NCI-H1092 (cell line): ENCODE measurements around the gene PPP2CA.
"Not testable (repeated sequence)": the region's sequence is repeated elsewhere in the genome, so short reads cannot be mapped to it uniquely, and the experiment has no call there.

Experiments used
- DNase-seq: peaks from one replicate; lab custom pipeline; 2025; lab: John Stamatoyannopoulos, UW

Gene PPP2CA

DNA sequence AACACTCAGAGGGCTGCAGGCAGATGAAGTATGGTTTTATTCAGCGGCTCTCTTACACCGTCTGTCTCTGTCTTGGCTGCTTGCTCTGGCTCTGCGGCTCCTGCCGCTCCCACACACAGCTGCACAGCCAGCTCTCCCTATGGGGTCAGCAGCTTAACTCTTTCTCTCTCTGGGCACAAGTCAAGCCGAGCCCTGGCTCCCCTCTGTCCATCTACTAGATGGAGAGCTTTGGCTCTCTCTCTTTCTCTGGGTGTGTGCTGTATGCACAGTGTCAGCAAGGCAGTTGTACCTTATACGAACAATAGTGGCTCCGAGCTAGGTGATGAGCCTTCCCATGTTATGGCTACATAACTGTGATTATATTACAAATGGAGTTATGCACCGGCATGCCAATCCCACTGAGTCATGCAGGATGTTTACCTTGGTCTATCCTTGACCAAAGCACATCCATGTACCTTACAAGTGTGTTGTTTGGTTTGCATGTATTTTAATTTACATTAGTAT, 19.3 kb upstream of the PPP2CA start:
- no peak for DNase-seq

DNA sequence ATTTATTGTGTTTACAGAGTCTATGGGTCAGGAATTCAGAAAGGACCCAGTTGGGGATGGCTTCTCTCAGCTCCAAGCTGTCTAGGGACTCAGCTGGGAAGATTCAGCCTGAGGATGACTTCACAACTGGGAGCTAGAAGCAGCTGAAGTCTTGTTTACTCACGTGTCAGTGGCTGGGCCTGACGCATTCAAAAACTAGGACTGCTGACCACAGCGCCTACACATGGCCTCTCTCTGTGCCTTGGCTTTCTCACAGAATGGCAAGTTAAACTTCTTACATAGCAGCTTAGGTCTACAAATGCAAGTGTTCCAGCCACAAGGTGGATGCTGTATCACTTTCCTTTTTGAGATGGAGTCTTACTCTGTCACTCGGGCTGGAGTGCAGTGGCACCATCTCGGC, 16.3 kb upstream of the PPP2CA start:
- no peak for DNase-seq

DNA sequence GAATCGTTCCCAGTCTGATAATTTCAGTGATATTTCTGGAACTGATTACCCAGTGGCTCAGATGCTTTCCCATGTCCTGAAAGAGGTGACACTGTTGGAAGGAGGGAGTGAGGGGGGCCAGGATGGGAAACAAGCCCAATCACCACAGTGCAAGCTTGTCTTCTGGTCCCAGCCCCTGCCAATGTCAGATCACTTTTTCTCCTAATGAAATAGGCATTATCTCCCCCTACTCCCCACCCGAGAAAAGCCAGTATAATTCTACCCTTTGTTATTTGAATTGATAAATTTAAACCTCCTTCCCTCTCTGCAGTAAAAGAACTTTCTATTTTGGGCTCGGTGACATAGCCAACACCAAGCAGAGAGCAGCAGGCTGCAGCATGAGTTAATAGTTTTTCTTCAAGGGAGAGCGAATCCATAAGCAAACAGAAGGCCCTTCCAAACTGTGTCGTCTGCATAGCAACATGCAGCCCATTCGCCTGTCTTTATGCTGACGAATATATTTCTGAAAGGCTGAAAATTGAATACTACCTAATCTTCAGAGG, 14.6 kb upstream of the PPP2CA start:
- DNase-seq: peak; percentile 8

DNA sequence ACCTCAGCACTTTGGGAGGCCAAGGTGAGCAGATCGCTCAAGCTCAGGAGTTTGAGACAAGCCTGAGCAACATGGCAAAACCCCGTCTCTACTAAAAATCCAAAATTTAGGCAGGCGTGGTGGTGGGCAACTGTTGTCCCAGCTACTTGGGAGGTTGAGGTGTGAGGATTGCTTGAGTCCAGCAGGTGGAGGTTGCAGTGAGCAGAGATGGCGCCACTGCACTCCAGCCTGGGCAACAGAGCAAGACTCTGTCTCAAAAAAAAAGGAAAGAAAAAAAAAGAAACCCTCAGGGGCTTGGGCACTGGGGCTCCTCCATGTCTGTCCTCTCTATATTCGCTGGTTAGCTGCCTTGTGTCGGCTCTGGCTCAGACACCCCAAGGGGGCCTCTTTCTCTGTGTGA, 10.9 kb upstream of the PPP2CA start:
- no peak for DNase-seq

DNA sequence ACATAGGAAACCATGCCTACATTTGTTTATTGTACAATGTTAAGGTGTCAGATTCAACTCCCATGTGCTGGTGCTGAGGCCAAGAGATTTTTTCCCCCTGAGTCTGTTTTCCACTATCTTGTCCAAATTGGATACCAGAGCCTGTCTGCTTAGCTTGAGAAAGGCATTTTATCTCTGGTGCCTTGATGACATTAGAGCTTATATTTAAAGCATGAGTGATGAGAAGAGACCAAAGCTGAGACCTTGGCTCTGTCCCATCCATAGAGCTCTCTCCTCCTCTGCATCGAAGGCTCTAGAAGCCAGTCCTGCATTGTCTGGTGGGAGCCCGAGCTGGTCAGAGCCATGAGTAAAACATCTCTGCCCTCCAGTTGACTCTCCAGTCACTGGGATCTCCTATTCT, 10.4 kb upstream of the PPP2CA start:
- no peak for DNase-seq

DNA sequence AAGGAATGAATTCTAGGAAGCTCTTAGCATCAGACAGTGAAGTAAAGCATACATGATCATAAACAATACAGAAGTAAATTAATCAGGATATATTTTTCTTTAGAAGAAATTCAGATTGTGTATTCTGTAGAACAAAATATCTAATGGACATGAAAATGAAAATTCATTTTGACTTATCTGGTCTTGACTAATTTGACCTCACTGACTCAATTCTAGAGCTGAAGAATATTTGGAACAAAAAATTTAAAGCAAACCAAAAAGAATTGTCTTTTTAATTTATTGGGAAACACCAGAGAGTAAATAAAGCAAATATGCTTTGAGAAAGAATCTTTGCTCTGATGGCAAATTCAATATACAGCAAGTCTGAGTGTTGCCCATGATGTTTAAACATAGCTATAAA, 2.8 kb upstream of the PPP2CA start:
- no peak for DNase-seq

DNA sequence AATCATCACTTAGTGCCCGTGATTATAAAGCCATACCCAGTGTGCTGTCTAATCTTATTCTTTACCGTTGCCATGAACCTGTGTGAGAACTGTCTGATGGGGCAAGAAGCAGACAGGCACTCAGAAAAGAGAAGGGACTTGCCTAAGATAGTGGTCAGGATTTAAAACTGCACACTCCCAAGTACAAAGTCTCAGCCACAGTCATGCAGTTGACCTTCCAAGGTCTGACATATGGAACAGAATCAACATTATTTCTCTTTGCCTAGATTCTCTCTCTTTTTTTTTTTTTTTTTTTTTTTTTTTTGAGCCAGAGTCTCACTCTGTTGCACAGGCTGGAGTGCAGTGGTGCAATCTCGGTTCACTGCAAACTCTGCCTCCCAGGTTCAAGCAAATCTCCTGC, 1.9 kb upstream of the PPP2CA start:
- no peak for DNase-seq

DNA sequence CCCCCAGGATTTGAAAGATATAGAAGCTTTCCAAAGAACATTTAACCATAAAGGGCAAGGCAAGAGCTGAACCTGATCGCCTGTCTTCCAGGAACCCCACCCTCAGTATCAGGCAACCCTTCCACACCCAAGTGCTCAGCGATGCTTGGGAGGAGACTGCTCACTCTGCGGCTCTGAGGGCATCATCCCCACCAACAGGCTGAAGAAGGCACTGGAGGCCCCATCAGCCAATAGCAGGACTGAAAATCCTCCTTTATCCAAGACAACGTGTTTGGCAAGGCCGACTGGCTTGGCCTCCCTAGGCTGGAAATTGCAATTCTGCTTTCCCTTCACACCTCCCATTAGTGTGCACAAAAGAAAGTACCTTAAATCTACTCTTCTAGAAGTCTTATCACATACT, 1.4 kb upstream of the PPP2CA start:
- peak; percentile 1 for DNase-seq

DNA sequence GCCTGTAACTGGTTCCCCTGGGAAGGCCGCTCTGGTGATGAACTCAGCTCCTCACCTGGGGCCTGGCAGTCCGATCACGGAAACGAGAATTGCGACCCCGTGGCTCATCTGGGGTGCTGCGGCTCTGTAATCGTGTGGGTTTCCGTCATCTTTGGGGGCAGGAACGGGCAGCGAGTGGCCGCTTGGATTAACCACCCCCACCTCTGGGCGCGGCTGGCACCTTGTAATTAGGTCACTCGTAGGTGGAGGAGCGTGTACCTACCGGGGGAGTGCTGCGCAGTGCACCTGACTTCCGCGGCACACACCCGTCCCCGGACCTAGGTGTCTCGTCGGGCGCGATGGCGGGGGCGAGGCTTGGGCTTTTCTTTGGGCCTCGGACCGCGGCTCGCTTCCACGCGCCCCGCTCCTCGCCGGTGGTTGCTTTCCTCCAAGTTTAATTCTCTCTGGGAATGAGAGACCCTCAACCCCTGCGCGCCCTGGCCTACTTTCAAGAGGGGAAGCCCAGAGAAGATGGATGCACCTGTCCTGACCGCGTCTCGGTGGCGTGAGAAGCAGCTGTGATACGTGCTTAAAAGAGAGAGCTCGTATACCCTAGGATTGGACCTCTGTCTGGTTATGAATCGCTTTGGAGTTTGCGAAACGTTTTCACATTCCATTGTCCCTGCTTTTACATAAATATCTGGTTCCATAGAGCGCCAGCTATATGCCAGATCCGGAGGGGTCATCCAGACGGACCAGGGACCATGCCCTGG, 744 bp upstream of the PPP2CA start:
- DNase-seq: no peak

DNA sequence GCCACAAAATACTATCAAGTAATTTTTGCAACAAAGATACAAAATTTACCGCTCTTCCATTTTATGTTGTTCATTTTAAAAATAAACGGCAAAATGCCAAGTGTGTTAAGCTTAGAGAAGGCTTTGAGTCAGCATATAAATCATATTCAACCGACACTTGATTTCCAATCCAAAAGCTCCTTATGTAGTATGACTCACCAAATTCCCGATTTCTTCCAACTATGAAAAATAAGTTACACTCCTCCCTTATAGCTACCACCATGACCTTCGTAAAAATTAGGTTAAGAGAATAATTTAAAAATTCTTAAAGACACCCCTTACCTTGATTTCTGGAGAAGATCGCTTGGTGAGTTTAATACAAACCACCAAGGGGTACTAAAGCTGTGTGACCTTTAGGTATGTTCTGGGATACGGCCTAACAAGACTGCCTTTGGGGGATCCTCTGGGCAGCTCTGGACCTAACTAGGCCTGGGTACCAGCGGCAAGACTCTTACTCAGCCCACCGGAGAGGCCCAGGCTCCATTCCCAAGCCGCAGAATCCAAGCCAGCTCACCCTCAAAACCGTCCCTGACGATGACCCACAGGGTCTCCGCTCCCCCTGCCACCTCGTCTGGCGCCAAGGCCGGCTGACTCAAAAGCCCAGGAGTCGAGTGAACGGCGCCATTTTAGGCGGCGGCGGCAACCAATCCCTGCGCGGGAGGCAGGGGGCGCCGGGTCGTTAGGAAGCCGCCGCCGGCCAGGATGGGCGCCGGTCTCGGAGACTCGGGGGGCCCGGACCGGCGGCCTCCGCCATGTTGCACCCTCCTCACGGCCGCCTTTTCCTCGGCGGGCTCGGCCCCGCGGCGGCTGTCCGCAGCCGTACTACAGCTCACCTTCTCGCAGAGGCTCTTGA, 739 bp downstream of the PPP2CA start:
- peak; percentile 37 for DNase-seq

DNA sequence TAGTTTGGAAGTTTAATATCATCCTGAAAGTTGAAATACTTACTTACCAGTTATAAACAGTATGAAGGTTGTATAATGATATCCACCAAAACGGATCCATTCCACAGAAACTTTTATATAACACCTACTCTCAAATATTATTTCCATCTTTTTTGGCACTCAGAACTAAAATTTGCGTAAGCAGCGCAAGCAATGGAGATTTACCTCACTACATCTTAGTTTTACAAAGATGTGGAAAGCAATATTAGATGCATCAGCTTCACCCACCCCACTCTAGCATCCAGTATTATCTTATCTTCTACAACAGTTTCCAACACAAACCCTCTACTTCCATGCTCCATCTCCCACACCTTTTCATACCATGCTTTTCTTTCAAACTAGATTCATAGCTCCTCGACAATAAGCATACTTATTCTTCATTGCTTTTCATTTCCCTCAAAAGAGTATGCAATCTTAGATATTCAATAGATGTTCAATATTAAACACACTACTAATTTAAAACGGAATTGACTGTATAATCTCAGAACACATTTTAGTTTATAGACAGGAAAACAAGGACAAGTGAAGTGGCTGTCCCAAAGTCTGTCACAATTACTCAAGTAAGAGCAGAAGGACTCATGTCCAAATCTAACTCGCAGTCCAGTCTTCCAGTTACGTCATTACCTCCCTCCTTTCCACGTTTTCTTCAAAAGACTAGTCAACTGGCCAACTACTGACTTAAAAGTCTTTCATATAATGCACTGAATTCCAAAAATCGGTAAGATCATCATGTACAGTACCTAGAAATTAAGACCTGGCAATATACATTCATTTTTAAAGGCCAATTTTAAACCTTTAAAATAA, 2.2 kb downstream of the PPP2CA start:
- no peak for DNase-seq

DNA sequence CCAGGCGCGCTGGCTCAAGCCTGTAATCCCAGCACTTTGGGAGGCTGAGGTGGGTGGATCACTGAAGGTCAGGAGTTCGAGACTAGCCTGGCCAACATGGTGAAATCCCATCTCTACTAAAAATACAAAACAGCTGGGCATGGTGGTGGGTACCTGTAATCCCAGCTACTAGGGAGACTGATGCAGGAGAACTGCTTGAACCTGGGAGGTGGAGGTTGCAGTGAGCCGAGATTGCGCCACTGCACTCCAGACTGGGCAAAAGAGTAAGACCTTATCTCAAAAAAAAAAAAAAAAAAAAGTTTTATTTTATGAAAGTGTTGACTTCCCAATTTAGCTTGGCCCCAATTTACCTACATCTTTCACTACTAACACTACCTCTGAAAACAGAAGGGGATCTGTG, 4.2 kb downstream of the PPP2CA start:
- not testable (repeated sequence) for DNase-seq

DNA sequence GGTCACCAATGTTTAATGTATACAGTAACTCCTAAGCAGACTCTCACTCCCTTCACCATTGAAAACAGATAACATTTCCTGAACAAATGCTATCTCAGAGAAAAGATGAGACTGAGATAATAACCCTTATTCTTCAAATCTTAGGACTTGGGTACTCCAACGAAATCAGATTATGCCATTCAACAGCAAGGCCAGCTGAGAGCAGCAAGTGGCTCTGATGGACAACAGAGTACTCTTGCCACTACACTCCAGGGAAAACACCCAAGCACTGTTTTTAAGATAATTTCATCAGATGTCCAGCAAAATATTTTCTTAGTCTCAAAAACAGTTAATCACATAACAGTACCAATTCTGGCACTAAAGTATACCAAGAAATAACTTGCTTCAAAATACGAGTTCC, 10.1 kb downstream of the PPP2CA start:
- DNase-seq: no peak

DNA sequence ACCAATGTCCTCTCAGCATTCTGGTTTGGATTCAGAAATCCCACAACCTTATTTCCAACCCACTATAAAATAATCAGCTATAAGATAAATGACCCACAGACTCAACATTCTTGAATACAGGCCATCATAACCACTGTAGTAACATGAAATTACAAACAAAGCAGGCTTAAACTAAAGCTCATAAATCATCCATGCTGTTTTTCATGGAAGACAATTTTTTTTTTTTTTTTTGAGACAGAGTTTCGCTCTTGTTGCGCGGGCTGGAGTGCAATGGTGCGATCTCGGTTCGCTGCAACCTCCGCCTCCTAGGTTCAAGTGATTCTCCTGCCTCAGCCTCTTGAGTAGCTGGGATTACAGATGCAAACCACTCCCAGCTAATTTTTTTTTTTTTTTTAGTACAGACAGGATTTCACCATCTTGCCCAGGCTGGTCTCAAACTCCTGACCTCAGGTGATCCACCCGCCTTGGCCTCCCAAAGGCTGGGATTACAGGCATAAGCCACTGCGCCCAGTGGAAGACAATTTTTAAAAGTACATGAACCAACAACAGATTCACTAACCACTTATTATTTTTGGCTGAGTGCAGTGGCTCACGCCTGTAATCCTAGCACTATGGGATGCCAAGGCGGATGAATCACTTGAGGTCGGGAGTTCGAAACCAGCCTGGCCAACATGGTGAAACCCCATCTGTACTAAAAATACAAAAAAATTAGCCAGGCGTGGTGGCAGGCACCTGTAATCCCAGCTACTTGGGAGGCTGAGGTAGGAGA, 14.4 kb downstream of the PPP2CA start:
- not testable (repeated sequence) for DNase-seq

DNA sequence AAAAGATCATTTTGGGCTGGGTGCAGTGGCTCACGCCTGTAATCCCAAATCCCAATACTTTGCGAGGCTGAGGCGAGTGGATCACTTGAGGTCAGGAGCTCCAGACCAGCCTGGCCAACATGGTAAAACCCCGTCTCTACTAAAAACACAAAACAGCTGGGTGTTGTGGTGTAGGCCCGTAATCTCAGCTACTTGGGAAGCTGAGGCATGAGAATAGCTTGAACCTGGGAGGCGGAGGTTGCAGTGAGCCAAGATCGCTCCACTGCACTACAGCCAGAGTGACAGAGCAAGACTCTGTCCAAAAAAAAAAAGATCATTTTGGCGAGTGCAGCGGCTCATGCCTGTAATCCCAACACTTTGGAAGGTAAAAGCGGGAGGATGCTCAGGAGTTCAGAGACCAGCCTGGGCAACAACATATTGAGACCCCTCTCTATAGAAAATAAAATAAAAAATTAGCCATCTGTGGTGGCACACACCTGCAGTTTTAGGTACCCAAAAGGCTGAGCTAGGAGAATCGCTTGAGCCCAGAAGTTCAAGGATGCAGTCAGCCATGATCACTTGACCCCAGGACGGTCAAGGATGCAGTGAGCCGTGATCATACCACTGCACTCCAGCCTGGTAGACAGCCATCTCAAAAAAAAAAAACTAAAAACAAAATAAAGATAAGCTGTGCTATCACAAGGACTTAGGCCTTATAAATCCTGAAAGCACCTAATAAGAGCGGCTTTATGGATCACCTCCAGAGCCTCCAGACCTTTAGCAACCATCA, 16.2 kb downstream of the PPP2CA start:
- DNase-seq: no peak

DNA sequence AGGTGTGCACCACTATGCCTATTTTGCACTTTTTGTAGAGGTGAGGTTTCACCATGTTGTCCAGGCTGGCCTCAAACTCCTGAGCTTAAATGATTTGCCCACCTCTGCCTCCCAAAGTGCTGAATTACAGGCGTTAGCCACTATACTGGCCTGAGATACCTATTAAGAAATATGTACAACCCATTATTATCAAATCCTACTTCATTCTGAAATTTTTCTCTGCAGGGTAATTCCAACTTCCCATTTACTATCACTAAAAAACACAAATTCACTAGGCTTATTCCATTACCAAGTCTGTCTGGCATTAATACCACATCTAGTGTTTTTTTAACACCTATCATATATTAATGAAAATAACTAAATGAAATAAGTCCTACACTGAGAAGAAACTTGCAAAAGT, 18.2 kb downstream of the PPP2CA start:
- no peak for DNase-seq

DNA sequence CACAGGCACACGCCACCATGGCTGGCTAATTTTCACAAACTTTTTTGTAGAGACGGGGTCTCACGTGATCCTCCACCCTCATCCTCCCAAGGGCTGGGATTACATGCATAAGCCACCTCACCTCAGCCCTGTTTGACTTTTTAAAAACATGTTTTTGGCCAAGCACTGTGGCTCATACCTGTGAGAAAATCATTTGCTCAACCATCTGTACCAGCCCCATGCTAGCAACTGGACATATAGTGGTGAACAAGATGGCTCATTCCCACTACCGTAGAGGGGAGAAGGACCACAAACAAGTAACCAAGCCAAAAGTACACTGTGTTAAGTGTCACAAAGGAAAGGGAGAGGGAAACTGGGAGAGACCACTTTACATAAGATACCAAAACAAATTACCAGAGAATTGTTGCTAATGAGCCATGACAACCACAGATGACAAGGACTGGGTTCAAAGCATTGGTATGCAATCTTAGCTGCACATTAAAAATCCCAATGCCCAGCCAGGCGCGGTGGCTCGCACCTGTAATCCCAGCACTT, 19.2 kb downstream of the PPP2CA start:
- no peak for DNase-seq

DNA sequence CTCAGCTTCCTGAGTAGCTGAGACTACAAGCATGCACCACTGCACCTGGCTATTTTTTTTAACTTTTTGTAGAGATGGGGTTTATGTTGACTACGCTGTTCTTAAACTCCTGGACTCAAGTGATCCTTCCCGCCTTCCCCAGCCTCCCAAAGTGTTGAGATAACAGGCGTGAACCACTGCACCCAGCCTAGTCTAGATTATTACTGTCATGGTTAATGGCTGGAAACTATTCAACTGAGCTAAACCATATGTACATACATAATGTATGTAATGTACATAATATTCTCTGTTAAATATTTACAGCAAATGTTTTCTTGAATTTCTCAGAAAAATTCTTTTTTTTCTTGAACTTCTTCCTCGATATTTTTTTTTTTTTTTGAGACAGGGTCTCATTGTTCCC, 21.3 kb downstream of the PPP2CA start:
- no peak for DNase-seq

DNA sequence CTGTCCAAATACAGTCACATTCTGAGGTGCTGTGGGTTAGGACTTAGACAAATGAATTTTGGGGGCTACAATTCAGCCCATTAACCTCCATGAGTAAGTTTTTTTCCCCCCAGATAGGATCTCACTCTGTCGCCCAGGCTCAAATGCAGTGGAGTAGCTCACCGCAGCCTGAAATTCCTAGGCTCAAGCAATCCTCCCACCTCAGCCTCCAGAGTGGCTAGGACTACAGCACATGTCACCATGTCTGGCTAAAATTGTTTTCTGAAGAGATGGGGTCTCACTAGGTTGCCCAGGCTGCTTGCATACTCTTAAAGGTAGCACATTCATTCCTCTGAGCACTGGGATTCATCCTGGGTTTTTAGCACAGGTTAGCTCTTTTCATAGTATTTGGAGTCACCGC, 22.2 kb downstream of the PPP2CA start:
- DNase-seq: no peak

DNA sequence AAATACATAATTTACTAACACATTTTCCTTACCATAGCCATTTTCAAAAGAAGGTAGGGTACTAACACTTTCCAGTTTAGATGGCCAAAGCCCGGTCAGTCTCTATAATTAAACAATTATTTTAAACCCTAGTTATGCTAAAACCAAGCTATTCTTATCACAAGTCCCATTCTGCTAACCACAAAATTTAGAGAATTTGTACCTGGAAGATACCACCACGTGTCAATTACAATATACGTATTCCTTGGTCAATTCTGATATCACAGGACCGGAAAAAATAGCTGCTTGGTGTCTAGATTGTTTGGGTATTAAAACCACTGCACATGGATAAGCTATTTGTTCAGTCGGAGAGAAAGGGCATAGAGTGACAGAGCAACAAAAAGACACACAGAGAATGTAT, 30.2 kb downstream of the PPP2CA start:
- DNase-seq: no peak
